ACC112 (cell line): Measurements from ENCODE around the gene CALHM3.

Source experiments
- H2AFZ ChIP-seq: fragments of 200-600 bp; sonication (generic); one replicate; pipeline ENCODE4 v1.6.0; 2017; ENCODE audit warnings: antibody characterized with exemption, low read length; ENCODE audit not compliant: unreplicated experiment
- H3K27ac ChIP-seq: fragments of 200-600 bp; sonication (generic); 2 replicates; pipeline ENCODE4 v1.5.1; 2014; ENCODE audit warnings: low read depth, mild to moderate bottlenecking, antibody characterized with exemption, low read length, moderate library complexity
- H3K27me3 ChIP-seq: fragments of 200-600 bp; sonication (generic); 2 replicates; pipeline ENCODE4 v1.6.1; 2014; ENCODE audit warnings: mild to moderate bottlenecking, antibody characterized with exemption, low read length, moderate library complexity, mixed read lengths; ENCODE audit not compliant: insufficient read depth
- H3K36me3 ChIP-seq: fragments of 200-600 bp; sonication (generic); 2 replicates; pipeline ENCODE4 v1.6.1; 2016; ENCODE audit warnings: mild to moderate bottlenecking, antibody characterized with exemption, low read length, moderate library complexity, mixed read lengths; ENCODE audit not compliant: insufficient read depth
- H3K4me1 ChIP-seq: fragments of 200-600 bp; sonication (generic); one replicate; pipeline ENCODE4 v1.6.1; 2016; ENCODE audit warnings: low read length, mixed read lengths; ENCODE audit not compliant: insufficient read depth, unreplicated experiment, control insufficient read depth
- H3K4me3 ChIP-seq: fragments of 200-600 bp; sonication (generic); 2 replicates; pipeline ENCODE4 v1.5.1; 2014; ENCODE audit warnings: mild to moderate bottlenecking, low read depth, low read length
- H3K79me2 ChIP-seq: fragments of 200-600 bp; sonication (generic); one replicate; pipeline ENCODE4 v1.6.0; 2016; ENCODE audit warnings: low read length; ENCODE audit not compliant: control insufficient read depth, unreplicated experiment, insufficient read depth

The CALHM3 gene

DNA sequence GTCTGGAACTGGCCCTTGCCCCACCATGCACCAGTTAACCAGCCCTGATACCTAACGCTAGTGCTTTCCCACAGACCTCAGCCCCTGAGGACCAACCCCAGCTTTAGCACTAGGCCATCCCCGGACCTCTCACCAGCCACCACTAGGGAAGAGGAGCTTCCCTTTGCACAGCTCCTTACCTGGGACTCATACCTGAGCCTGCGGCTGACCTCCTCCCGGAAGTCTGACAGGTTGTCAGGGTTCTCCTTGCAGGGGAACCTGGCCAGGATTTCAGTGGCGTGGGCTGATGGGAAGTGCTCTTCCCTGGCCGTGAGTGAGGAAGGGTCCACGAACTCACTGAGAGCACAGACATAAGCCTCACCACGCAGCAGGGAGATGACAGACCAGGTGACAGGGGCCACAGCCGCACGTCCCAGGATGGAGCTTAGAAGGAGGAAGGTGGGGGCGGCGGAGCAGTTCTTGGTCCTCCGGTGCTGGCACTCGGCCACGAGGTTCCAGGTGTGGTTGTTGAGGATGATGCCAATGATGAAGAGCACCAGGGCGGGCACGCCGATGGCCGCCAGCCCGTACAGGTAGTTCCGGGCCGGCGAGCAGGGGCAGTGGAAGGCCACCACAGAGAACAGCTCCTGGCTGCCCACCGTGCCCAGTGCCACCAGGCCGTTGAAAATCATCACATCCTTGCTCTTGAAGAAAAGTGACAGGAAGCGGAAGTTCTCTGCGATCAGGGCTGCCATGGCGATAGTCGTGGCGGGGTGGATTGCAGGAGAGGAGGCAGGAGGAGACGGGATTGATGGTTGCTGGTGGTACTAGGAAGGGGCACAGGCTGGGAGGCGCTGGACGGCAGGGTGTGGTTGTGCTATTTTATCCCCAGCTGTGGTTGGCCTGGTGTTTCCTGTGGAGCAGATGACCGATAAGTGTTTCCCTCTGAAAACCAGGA, 29.6 kb downstream of the CALHM3 start:
- peak overlapping the region; percentile 42; the same call in 1 of the 2 replicates for H3K4me3 ChIP-seq

GRCh38 chr10:103448746-103449145, 30.3 kb downstream of the CALHM3 start:
- Histone ChIP-seq H3K79me2 (peaks cover 22% of the 10 kb centered on the region), H3K36me3 (peaks cover 27% of the 10 kb centered on the region; the same call in 1 of the 2 replicates), H2AFZ (no peak overlapping the region), H3K4me3 (peak overlapping the region; percentile 42; the same call in 1 of the 2 replicates), H3K27me3 (no peaks in the 10 kb centered on the region), H3K4me1 (peaks cover 44% of the 10 kb centered on the region), H3K27ac (peak overlapping the region; percentile 75)

More for the DNA sequence above, 29.6 kb downstream of the CALHM3 start:
- Histone ChIP-seq H3K79me2 (peaks cover 22% of the 10 kb centered on the region), H3K36me3 (peaks cover 22% of the 10 kb centered on the region; the same call in 1 of the 2 replicates), H3K27ac (peak overlapping the region; percentile 75), H2AFZ (no peak overlapping the region), H3K27me3 (no peaks in the 10 kb centered on the region), H3K4me1 (peaks cover 44% of the 10 kb centered on the region)

DNA sequence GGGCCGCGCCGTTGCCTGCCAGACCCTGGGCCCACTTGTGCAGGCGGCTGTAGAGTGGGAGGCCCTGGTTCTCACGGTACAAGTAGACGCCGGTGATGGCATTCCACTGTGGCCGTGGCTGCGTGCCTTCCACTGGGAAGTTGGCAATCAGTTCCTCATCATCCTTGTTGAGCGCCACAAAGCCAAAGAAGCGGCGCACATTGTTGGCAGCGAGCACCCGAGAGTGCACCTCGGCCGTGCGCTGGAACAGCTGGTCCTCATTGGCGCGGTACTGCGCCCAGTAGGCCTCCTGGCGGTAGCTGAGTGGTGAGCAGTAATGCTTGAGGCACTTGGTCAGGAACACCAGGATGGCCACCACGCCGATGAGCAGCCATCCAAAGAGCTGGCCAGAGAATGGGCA, 31.9 kb downstream of the CALHM3 start:
- no peaks in the 10 kb centered on the region for H3K27me3 ChIP-seq
- no peak overlapping the region for H3K4me3 ChIP-seq
- H3K4me1 ChIP-seq: peaks cover 43% of the 10 kb centered on the region
- H2AFZ ChIP-seq: no peak overlapping the region
- H3K79me2 ChIP-seq: peaks cover 22% of the 10 kb centered on the region
- peaks cover 31% of the 10 kb centered on the region; the same call in 1 of the 2 replicates for H3K36me3 ChIP-seq
- H3K27ac ChIP-seq: no peak overlapping the region

GRCh38 chr10:103445767-103446567, 33.1 kb downstream of the CALHM3 start:
- Histone ChIP-seq H3K79me2 (peaks cover 22% of the 10 kb centered on the region), H3K27me3 (no peaks in the 10 kb centered on the region), H2AFZ (no peak overlapping the region), H3K27ac (peak overlapping the region; percentile 88), H3K36me3 (peaks cover 32% of the 10 kb centered on the region; the same call in 1 of the 2 replicates), H3K4me1 (peaks cover 56% of the 10 kb centered on the region), H3K4me3 (no peak overlapping the region)

GRCh38 chr10:103445366-103445765, 33.7 kb downstream of the CALHM3 start:
- peak overlapping the region; percentile 88 for H3K27ac ChIP-seq
- H3K27me3 ChIP-seq: no peaks in the 10 kb centered on the region
- H3K4me1 ChIP-seq: peaks cover 54% of the 10 kb centered on the region
- peaks cover 18% of the 10 kb centered on the region for H3K79me2 ChIP-seq
- H3K36me3 ChIP-seq: peaks cover 36% of the 10 kb centered on the region; the same call in 1 of the 2 replicates
- no peak overlapping the region for H2AFZ ChIP-seq
- H3K4me3 ChIP-seq: no peak overlapping the region

- Histone ChIP-seq H3K36me3 (peaks cover 32% of the 10 kb centered on the region; the same call in 1 of the 2 replicates), H3K4me3 (no peak overlapping the region), H3K79me2 (peaks cover 9% of the 10 kb centered on the region), H3K4me1 (peaks cover 45% of the 10 kb centered on the region), H3K27ac (no peak overlapping the region), H2AFZ (no peak overlapping the region), H3K27me3 (no peaks in the 10 kb centered on the region)
Observed at GRCh38 chr10:103444478-103444877, 34.6 kb downstream of the CALHM3 start.

- Histone ChIP-seq H3K36me3 (peaks cover 28% of the 10 kb centered on the region; the same call in 1 of the 2 replicates), H2AFZ (no peak overlapping the region), H3K79me2 (peaks cover 4% of the 10 kb centered on the region), H3K27me3 (no peaks in the 10 kb centered on the region), H3K4me3 (no peak overlapping the region), H3K4me1 (peaks cover 39% of the 10 kb centered on the region), H3K27ac (no peak overlapping the region)
Observed at GRCh38 chr10:103443475-103444185, 35.4 kb downstream of the CALHM3 start.

GRCh38 chr10:103442031-103442461, 37.0 kb downstream of the CALHM3 start:
- Histone ChIP-seq H3K79me2 (no peaks in the 10 kb centered on the region), H2AFZ (no peak overlapping the region), H3K4me3 (no peak overlapping the region), H3K36me3 (peaks cover 28% of the 10 kb centered on the region; the same call in 1 of the 2 replicates), H3K27me3 (no peaks in the 10 kb centered on the region), H3K4me1 (peaks cover 39% of the 10 kb centered on the region), H3K27ac (peak overlapping the region; percentile 58; the same call in 1 of the 2 replicates)

- no peaks in the 10 kb centered on the region for H3K79me2 ChIP-seq
- H3K36me3 ChIP-seq: peaks cover 28% of the 10 kb centered on the region; the same call in 1 of the 2 replicates
- no peaks in the 10 kb centered on the region for H3K27me3 ChIP-seq
Observed at GRCh38 chr10:103441611-103442010, 37.4 kb downstream of the CALHM3 start.

DNA sequence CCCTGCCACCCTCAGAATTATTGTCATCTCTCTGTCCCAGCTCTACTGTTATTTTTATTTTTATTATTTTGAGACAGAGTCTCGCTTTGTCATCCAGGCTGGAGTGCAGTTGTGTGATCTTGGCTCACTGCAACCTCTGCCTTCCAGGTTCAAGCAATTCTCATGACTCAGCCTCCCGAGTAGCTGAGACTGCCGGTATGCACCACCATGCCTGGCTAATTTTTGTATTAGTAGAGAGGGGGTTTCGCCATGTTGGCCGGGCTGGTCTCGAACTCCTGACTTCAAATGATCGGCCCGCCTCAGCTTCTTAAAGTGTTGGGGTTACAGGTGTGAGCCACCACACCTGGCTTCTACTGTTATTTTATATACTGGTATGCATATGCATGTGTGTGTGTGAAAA, 37.8 kb downstream of the CALHM3 start:
- Histone ChIP-seq H3K27ac (peak overlapping the region; percentile 58; the same call in 1 of the 2 replicates), H3K79me2 (no peaks in the 10 kb centered on the region), H3K36me3 (peaks cover 28% of the 10 kb centered on the region; the same call in 1 of the 2 replicates), H3K4me3 (no peak overlapping the region), H2AFZ (no peak overlapping the region), H3K27me3 (no peaks in the 10 kb centered on the region), H3K4me1 (peaks cover 32% of the 10 kb centered on the region)

More at GRCh38 chr10:103441611-103442010, 37.4 kb downstream of the CALHM3 start:
- no peak overlapping the region for H2AFZ ChIP-seq
- no peak overlapping the region for H3K4me3 ChIP-seq
- H3K27ac ChIP-seq: peak overlapping the region; percentile 58; the same call in 1 of the 2 replicates
- H3K4me1 ChIP-seq: peaks cover 36% of the 10 kb centered on the region
